Activated T-cell treated with anti-CD3 and anti-CD28 coated beads, Interleukin-2, amount 50 U/mL, for 4 hours (primary cell): ENCODE data around the gene ZMYND11. TPM values are rescaled to one million over a fixed set of nuclear protein-coding genes. Genes with fewer than 3 reads are reported as not detected.
"Not testable (repeated sequence)": the region's sequence is repeated elsewhere in the genome, so short reads cannot be mapped to it uniquely, and the experiment has no call there.

Experiments
- ATAC-seq, 2 donors: fragments of 200-7000 bp; cut with Tn5 transposase; one replicate each; pipeline ENCODE4 v1.10.0; 2021
- DNase-seq: peaks from one replicate; pipeline ENCODE4 v3.0.0-alpha.2; 2020
- H3K27me3 Mint-ChIP-seq: one replicate; pipeline ENCODE4 v1.8.0; 2021; ENCODE audit warnings: low read depth, mixed read lengths
- H3K36me3 Mint-ChIP-seq: one replicate; pipeline ENCODE4 v1.8.0; 2022; ENCODE audit warnings: mixed read lengths; ENCODE audit not compliant: insufficient read depth
- H3K4me1 Mint-ChIP-seq: one replicate; pipeline ENCODE4 v1.8.0; 2021; ENCODE audit warnings: low read depth, mixed read lengths
- H3K4me3 Mint-ChIP-seq: one replicate; pipeline ENCODE4 v1.8.0; 2021; ENCODE audit warnings: mild to moderate bottlenecking, moderate library complexity, mixed read lengths
- H3K9me3 Mint-ChIP-seq: one replicate; pipeline ENCODE4 v1.8.0; 2021; ENCODE audit warnings: mixed read lengths
- total RNA-seq, 3 donors: library from RNA; stranded (reverse); gene quantifications; one replicate each; pipeline ENCODE4 v1.2.1, GENCODE V29; 2021

The ZMYND11 gene
- total RNA-seq, 3 donors from 2014 or later = 29.3 to 33.3 (median 30.8) TPM

DNA sequence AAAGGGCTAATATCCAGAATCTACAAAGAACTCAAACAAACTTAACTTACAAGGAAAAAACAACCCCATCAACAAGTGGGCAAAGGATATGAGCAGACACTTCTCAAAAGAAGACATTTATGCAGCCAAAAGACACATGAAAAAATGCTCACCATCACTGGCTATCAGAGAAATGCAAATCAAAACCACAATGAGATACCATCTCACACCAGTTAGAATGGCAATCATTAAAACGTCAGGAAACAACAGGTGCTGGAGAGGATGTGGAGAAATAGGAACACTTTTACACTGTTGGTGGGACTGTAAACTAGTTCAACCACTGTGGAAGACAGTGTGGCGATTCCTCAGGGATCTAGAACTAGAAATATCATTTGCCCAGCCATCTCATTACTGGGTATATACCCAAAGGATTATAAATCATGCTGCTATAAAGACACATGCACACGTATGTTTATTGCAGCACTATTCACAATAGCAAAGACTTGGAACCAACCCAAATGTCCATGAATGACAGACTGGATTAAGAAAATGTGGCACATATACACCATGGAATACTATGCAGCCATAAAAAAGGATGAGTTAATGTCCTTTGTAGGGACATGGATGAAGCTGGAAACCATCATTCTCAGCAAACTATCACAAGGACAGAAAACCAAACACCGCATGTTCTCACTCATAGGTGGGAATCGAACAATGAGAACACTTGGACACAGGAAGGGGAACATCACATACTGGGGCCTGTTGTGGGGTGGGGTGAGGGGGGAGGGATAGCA, 130.7 kb downstream of the ZMYND11 start:
- not testable (repeated sequence) for H3K4me3 Mint-ChIP-seq, ATAC-seq, DNase-seq, H3K27me3 Mint-ChIP-seq, H3K36me3 Mint-ChIP-seq, H3K4me1 Mint-ChIP-seq, H3K9me3 Mint-ChIP-seq

DNA sequence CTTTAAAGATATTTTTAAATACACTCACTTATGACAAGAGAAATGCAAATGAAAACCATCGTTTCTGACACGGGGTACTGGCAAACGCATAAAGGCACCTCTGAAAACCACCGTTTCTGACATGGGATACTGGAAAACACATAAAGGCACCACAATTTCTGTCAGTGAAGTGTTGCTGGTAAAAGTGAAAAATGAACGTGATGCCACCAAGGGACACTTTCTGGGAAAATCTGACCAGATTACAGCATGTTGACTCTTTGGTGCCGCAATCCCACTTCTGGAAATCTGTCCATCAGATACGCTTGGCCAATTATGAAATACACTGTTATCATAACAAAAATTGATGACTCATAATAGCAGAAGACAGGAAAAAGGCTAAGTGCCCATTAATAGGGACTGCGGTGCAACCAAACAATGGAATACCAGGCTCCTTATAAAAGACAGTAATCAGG, 131.7 kb downstream of the ZMYND11 start:
- H3K36me3 Mint-ChIP-seq = no peaks in the 10 kb centered on the region
- no peak for DNase-seq
- no peaks in the 10 kb centered on the region for H3K27me3 Mint-ChIP-seq
- H3K9me3 Mint-ChIP-seq = no peaks in the 10 kb centered on the region
- no peak for ATAC-seq
- peaks cover 5% of the 10 kb centered on the region for H3K4me1 Mint-ChIP-seq
- no peak overlapping the region for H3K4me3 Mint-ChIP-seq

DNA sequence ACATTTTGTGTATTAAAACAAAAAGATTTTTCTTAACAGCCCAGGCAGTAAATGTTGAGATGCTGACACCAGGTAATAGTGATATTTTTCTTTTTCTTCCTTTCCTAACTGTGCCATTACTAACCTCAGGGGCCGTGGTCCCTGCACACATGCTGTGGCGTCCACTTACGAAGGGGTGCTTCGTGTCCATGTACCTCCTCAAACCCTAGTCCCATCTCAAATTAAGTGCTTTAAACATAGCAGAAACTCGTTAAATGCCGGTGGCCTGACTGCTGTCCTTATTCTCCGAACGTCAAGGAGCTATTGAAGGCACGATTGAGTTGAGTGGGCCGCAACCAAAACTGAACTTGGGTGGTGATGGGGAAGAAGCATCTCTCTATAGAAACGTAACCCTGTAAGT, 132.4 kb downstream of the ZMYND11 start:
- Mint-ChIP-seq H3K4me3 (no peak overlapping the region), H3K27me3 (no peaks in the 10 kb centered on the region), H3K9me3 (no peaks in the 10 kb centered on the region), H3K4me1 (peaks cover 5% of the 10 kb centered on the region), H3K36me3 (no peaks in the 10 kb centered on the region)
- ATAC-seq (no peak), DNase-seq (no peak)

DNA sequence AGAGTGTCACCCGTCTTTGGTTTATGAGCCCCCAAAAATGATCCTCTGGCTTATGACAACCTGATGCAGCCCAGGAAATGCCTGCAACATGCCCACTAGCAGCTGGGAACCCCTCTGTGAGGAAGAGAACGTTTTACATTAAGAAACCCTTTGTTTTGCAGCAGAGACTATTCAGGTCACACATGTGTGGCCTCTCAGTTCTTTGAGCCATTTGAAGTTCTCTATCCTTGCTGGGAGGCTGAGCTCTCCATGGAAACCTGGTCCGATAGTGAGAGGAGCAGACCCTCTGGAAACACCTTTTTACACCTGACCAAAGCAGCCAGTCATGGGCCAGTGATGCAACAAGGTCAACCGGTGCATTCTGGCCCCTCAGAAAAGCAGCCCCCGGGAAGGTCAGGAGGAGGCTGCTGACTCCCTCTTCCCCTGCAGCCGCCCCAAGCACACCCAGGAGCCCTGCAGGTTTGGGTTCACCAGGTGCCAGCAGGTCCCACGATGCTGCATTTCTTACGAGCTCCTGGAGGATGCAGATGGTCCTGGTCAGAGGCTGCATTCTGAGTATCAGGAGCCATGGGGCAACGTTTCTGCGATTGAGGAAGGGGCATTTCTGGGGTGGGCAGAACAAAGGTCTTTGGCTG, 134.3 kb downstream of the ZMYND11 start:
- no peaks in the 10 kb centered on the region for H3K9me3 Mint-ChIP-seq
- no peak overlapping the region for H3K4me3 Mint-ChIP-seq
- ATAC-seq (no peak), DNase-seq (no peak)
- no peaks in the 10 kb centered on the region for H3K36me3 Mint-ChIP-seq
- H3K27me3 Mint-ChIP-seq = no peaks in the 10 kb centered on the region
- H3K4me1 Mint-ChIP-seq = peaks cover 5% of the 10 kb centered on the region

DNA sequence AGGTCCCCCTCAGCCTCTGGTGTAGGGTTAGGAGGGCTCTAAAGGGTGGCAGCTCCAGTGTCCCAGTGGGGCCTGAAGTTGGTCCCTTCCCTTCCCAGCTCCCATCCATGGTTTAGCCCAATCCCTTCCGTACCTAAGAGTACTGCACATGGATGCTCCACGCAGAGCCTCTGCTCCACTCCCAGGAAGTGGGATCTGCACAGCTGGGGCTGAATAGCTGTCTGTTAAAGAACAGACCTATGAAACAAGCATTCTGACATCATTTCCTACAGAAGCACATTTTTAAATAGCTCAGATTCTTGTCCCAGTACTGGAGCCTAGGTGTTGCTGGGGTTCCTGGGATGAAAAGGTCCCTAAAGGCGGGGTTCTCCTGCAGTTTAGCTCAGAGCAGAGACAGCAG, 135.9 kb downstream of the ZMYND11 start:
- no peaks in the 10 kb centered on the region for H3K36me3 Mint-ChIP-seq
- H3K4me1 Mint-ChIP-seq = no peaks in the 10 kb centered on the region
- ATAC-seq = no peak

DNA sequence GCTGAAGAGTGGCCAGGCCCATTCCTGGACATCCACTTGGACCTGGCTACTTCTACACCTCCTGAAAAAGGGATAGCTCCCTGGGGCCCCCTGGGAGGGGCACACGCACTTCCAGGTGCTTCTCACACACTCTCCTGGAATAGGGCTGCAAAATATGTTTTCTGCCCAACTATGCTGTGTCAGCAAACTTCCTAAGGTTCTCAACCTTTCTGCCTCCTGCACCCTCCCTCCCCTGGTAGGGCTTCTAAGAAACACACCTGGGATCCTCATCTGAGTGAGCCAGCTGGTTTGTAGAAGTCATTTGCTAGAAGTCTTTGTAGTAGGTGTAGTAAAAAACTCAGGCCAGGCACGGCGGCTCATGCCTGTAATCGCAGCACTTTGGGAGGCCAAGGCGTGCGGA, 136.5 kb downstream of the ZMYND11 start:
- no peak for ATAC-seq
- Mint-ChIP-seq H3K4me1 (no peaks in the 10 kb centered on the region), H3K9me3 (no peaks in the 10 kb centered on the region)

More for the DNA sequence above, 135.9 kb downstream of the ZMYND11 start:
- Mint-ChIP-seq H3K9me3 (no peaks in the 10 kb centered on the region), H3K27me3 (no peaks in the 10 kb centered on the region), H3K4me3 (no peak overlapping the region)
- no peak for DNase-seq

DNA sequence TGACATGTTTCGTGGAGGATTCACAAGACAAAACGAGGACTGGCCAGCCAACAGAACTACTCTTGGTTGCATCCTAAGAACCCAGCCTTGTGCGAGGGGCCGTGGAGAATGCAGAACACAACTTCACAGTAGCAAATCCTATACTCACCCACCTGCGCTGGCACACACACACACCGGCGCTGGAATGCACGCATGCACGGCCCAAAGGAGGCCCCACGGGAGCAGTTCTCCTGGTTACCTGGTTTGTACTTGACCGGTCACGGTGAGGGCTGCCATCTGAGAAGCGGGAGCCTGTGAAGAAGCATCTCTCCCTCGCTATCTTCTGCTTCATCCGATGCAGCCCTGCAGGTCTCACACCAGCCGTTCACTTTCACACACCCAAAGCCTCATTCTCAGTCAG, 137.8 kb downstream of the ZMYND11 start:
- H3K4me3 Mint-ChIP-seq = no peak overlapping the region
- DNase-seq = no peak
- H3K9me3 Mint-ChIP-seq = no peaks in the 10 kb centered on the region
- no peaks in the 10 kb centered on the region for H3K36me3 Mint-ChIP-seq
- no peaks in the 10 kb centered on the region for H3K4me1 Mint-ChIP-seq
- ATAC-seq = no peak
- H3K27me3 Mint-ChIP-seq = no peaks in the 10 kb centered on the region

More for the DNA sequence above, 136.5 kb downstream of the ZMYND11 start:
- Mint-ChIP-seq H3K4me3 (no peak overlapping the region), H3K27me3 (no peaks in the 10 kb centered on the region), H3K36me3 (no peaks in the 10 kb centered on the region)
- no peak for DNase-seq

DNA sequence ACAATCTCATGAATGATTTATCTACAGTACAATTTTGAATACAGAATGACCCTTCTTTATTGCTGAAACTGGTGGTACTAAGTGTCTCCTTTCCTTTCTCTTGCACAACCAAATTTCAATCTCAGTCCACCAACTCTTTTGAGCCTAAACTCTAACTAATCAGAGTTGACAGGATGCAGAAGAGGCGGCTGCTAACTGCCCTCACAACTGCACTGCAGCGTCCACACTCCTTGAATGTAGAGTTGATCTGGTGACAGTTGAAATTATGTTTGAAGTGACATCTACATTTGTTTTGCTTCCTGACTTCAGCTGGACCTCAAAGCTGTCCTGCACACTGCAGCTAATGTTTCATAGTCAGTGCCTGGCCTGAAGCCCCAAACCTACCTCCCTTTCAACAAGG, 139.6 kb downstream of the ZMYND11 start:
- ATAC-seq (no peak), DNase-seq (no peak)
- no peaks in the 10 kb centered on the region for H3K36me3 Mint-ChIP-seq
- H3K27me3 Mint-ChIP-seq = no peaks in the 10 kb centered on the region
- H3K4me3 Mint-ChIP-seq = no peak overlapping the region
- H3K4me1 Mint-ChIP-seq = no peaks in the 10 kb centered on the region
- H3K9me3 Mint-ChIP-seq = no peaks in the 10 kb centered on the region

DNA sequence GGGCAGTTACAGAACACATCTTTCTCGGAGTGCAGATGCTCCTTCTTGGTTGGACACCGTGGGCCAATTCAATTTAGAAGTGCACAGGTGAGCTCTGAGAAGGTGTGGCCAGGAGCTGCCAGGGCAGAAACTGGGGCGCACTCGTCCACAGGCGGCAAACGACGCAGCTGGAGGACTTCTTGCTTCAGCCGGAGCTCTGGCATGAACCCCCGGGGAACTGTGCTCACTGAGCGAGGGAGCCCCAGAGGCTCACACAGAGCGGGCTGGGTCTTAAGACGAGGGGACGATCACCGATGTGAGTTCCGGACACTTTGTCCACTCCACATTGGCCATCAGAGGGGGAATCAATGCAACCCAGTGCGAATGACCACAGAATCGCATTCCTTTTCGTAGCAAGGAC, 140.4 kb downstream of the ZMYND11 start:
- Mint-ChIP-seq H3K9me3 (no peaks in the 10 kb centered on the region), H3K4me3 (no peak overlapping the region), H3K36me3 (no peaks in the 10 kb centered on the region), H3K27me3 (no peaks in the 10 kb centered on the region), H3K4me1 (no peaks in the 10 kb centered on the region)
- ATAC-seq (no peak), DNase-seq (no peak)

DNA sequence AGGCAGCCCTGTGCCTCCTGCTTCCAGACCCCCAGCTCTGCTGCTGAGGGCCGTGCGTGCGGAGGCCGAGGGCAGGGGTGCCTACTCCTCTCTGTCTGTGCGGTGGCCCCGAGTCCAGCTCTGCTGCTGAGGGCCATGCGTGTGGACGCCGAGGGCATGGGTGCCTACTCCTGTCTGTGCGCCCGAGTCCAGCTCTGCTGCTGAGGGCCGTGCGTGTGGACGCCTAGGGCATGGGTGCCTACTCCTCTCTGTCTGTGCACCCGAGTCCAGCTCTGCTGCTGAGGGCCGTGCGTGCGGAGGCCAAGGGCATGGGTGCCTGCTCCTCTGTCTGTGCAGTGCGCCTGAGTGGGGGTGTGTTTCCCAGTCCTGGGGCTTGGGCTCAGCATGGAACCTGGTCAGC, 142.7 kb downstream of the ZMYND11 start:
- no peaks in the 10 kb centered on the region for H3K9me3 Mint-ChIP-seq
- no peak for ATAC-seq
- no peak overlapping the region for H3K4me3 Mint-ChIP-seq
- no peak for DNase-seq
- no peaks in the 10 kb centered on the region for H3K27me3 Mint-ChIP-seq
- peaks cover 2% of the 10 kb centered on the region for H3K36me3 Mint-ChIP-seq
- no peaks in the 10 kb centered on the region for H3K4me1 Mint-ChIP-seq

DNA sequence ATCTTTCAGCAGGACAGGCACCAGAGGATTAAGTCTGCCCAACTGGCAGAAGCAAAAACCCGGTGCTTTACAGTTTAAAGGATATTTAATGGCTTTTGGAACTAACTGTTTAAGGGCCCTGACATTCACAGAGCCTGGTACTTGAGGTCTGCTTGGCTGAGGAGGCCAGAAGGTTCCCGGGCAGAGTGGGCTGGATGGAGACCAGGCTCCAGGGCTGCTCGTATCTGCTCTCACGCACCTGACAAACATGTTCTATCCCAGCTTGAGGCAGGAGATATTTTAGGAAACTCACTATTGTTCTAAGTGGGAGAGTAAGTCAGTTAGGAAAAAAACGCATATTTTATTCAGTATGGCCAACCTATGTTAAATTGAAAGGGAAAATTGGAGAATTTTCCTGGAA, 143.5 kb downstream of the ZMYND11 start:
- ATAC-seq (no peak), DNase-seq (no peak)
- Mint-ChIP-seq H3K36me3 (peaks cover 4% of the 10 kb centered on the region), H3K4me3 (no peak overlapping the region), H3K27me3 (no peaks in the 10 kb centered on the region), H3K4me1 (peaks cover 3% of the 10 kb centered on the region), H3K9me3 (no peaks in the 10 kb centered on the region)

DNA sequence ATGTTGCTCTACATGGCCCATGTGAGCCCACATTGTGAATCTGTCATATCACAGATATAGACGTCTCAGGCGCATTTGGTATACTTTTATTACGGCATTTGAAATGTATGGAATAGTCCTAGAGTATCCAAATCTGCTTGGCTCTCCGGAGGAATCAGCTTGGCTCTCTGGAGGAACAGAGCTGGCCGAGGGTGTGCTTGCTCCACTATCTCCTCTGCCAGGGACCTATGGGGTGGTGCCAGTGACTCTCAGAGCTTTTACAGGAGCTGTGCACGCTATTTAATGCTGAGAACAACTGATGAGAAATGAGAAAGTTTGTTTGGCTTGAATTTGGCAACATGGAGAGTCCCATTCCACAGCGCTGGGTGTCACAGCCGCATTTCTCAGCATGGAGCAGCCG, 144.0 kb downstream of the ZMYND11 start:
- peaks cover 9% of the 10 kb centered on the region for H3K4me1 Mint-ChIP-seq
- H3K36me3 Mint-ChIP-seq = peaks cover 5% of the 10 kb centered on the region
- no peak for ATAC-seq
- no peak overlapping the region for H3K4me3 Mint-ChIP-seq
- no peaks in the 10 kb centered on the region for H3K9me3 Mint-ChIP-seq
- no peak for DNase-seq
- H3K27me3 Mint-ChIP-seq = no peaks in the 10 kb centered on the region

DNA sequence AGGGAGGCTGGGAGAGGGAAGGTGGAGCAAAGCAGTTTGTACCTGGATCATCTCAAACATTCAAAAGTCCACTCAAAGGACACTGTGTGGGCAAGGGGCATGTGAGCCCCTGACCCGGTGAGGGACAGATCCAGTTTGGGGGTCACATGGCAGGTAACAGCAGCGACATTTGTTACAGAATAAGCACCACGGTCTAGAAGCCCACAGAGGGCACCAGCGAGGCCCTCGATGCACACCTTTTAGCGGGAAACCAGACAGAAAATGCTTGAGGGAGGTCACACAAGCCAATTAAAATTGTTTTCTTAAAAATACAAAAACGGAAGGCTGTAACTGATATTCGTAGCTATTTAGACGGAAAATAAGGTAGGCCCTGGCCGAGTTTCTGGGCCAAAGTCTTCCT, 144.4 kb downstream of the ZMYND11 start:
- H3K4me1 Mint-ChIP-seq = peaks cover 12% of the 10 kb centered on the region
- H3K36me3 Mint-ChIP-seq = peaks cover 7% of the 10 kb centered on the region
- ATAC-seq (no peak), DNase-seq (no peak)
- no peaks in the 10 kb centered on the region for H3K9me3 Mint-ChIP-seq
- no peaks in the 10 kb centered on the region for H3K27me3 Mint-ChIP-seq
- H3K4me3 Mint-ChIP-seq = no peak overlapping the region

DNA sequence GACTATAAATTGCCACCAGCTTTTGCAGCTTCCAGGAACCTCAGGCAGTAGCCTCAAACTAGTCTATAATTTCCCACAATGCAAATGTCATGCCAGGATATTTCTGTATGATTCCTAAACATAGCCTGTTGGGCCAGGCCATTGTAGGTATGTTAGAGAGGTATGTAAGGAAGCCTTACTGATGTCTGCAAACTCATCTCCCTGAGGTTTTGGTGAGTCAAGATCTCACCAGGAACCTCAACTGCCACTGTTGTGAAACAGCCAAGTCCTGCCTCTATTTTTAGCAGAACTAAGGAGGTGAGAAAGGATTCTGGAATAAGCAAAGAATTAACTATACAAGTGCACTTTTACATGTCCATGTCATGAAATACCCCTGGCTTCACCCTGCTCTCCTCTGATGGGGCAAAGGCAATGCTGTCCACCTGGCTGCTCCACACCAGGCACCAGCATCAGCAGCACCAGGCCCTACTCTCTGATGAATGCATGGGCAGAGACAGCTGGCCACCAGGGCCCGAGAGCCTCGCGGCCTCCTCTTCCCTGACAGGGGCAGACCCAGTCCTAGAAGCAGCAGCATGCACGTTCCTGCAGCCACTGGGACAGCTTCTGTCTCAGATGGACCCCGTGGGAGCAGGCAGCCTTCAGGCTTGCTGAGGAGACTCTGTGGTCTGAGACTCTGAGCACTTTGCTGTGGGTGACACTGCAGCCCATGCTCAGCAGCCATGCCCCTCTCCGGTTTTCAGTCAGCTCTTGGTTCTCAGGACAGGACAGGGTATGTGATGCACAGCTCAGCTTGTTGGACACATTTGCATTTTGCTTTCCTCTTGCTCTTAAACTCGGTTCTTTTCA, 147.3 kb downstream of the ZMYND11 start:
- ATAC-seq (no peak), DNase-seq (no peak)
- peaks cover 12% of the 10 kb centered on the region for H3K4me1 Mint-ChIP-seq
- no peaks in the 10 kb centered on the region for H3K9me3 Mint-ChIP-seq
- no peaks in the 10 kb centered on the region for H3K27me3 Mint-ChIP-seq
- no peak overlapping the region for H3K4me3 Mint-ChIP-seq
- H3K36me3 Mint-ChIP-seq = peaks cover 10% of the 10 kb centered on the region
